ENCODE data around the gene LMNA. TPM values are rescaled to one million over a fixed set of nuclear protein-coding genes. Genes with fewer than 3 reads are reported as not detected.

LMNA gene
- total and polyA plus RNA-seq, 10 of the 15 experiments (the other 5 are each of a cell fraction or from before 2014, with no cell fraction given), result 0.42 to 334 (median 81.1) TPM

GRCh38 chr1:156124557-156125483 is 10.3 kb downstream of the LMNA start (continued):
- TF ChIP-seq MLLT1 (IDR thresholded peaks at IDR 0.05), result no peak; the same call in 1 of the 2 replicates
- TF ChIP-seq PKNOX1 (IDR thresholded peaks at IDR 0.05), result peak; percentile 8; the same call in 1 of the 2 replicates
- peak; percentile 58 for TF ChIP-seq SKIL (IDR thresholded peaks at IDR 0.05; ENCODE audit: low read depth, poor library complexity, severe bottlenecking)
- TF ChIP-seq MTA2 (IDR thresholded peaks at IDR 0.05; ENCODE audit: low read depth), result peak; percentile 54
- TF ChIP-seq KLF5 (IDR thresholded peaks at IDR 0.05; ENCODE audit: partially characterized antibody), result no peak
- no peak for TF ChIP-seq PAX8 (IDR thresholded peaks at IDR 0.05)
- no peak for TF ChIP-seq ESRRA (IDR thresholded peaks at IDR 0.05; ENCODE audit: low read length)
- peak; percentile 11 for TF ChIP-seq MEF2B (IDR thresholded peaks at IDR 0.05; ENCODE audit: partially characterized antibody, poor library complexity, severe bottlenecking)
- peak; percentile 64 to 73; a peak in 3 of 4 replicates for TF ChIP-seq IKZF2 (IDR thresholded peaks at IDR 0.05)
- no peak for TF ChIP-seq FOXM1 (IDR thresholded peaks at IDR 0.05; ENCODE audit: low read depth, low read length)
- 0 out of 2 replicates have a peak, but pooled peaks have one; percentile 42 for TF ChIP-seq MXI1 (IDR thresholded peaks at IDR 0.05; ENCODE audit: low read depth, low read length)
- TF ChIP-seq BHLHE40 (IDR thresholded peaks at IDR 0.05; ENCODE audit: borderline replicate concordance in 1 of 2, low read depth in 2 of 2, low read length in 1 of 2), result peak in 1 of 2 experiments; percentile 75; a peak in 2 of 4 replicates
- TF ChIP-seq GATAD2B (conservative IDR thresholded peaks at IDR 0.05; ENCODE audit: low read depth), result peak; percentile 27
- no peak for TF ChIP-seq TCF7 (IDR thresholded peaks at IDR 0.05; ENCODE audit: borderline replicate concordance)
- TF ChIP-seq BMI1 (IDR thresholded peaks at IDR 0.05; ENCODE audit: borderline replicate concordance), result 0 out of 2 replicates have a peak, but pooled peaks have one; percentile 11
- TF ChIP-seq NR2F1 (conservative IDR thresholded peaks at IDR 0.05), result peak; percentile 21; the same call in 1 of the 2 replicates
- TF ChIP-seq RCOR1 (conservative IDR thresholded peaks at IDR 0.05; ENCODE audit: low read depth, low read length), result no peak
- no peak for TF ChIP-seq ZZZ3 (IDR thresholded peaks at IDR 0.05; ENCODE audit: control insufficient read depth, insufficient read length, low read depth)
- TF ChIP-seq LARP7 (IDR thresholded peaks at IDR 0.05), result 0 out of 2 replicates have a peak, but pooled peaks have one; percentile 9
- no peak for TF ChIP-seq KDM1A (IDR thresholded peaks at IDR 0.05; ENCODE audit: borderline replicate concordance)
- TF ChIP-seq TBL1XR1 (IDR thresholded peaks at IDR 0.05; ENCODE audit: low read depth, low read length), result no peak
- no peak for TF ChIP-seq BRCA1 (IDR thresholded peaks at IDR 0.05; ENCODE audit: low read depth, low read length)
- TF ChIP-seq SP1 (IDR thresholded peaks at IDR 0.05; ENCODE audit: low read depth, low read length), result peak; percentile 21
- TF ChIP-seq POLR2AphosphoS5 (IDR thresholded peaks at IDR 0.05; ENCODE audit: low read length), result no peak
- TF ChIP-seq IKZF1 (conservative IDR thresholded peaks at IDR 0.05), result peak; percentile 79
- peak; percentile 69 for TF ChIP-seq RUNX3 (IDR thresholded peaks at IDR 0.05; ENCODE audit: low read length)
- no peak; a peak in 1 of 4 replicates for TF ChIP-seq EP300 (IDR thresholded peaks at IDR 0.05; ENCODE audit: borderline replicate concordance in 1 of 2, control insufficient read depth in 1 of 2, low read depth in 2 of 2, low read length in 2 of 2)

Measured in GM12878 (cell line).